Hepatic stellate cell (primary cell): ENCODE measurements around the gene WEE1.
A peak's percentile ranks its signal among the peaks of the same experiment; 100 is the strongest.
"Not testable (repeated sequence)": the region's sequence is repeated elsewhere in the genome, so short reads cannot be mapped to it uniquely, and the experiment has no call there.

Source experiments
- DNase-seq: peaks from one replicate; pipeline ENCODE4 v3.0.0; 2011; ENCODE audit warnings: low spot score

WEE1 gene

DNA sequence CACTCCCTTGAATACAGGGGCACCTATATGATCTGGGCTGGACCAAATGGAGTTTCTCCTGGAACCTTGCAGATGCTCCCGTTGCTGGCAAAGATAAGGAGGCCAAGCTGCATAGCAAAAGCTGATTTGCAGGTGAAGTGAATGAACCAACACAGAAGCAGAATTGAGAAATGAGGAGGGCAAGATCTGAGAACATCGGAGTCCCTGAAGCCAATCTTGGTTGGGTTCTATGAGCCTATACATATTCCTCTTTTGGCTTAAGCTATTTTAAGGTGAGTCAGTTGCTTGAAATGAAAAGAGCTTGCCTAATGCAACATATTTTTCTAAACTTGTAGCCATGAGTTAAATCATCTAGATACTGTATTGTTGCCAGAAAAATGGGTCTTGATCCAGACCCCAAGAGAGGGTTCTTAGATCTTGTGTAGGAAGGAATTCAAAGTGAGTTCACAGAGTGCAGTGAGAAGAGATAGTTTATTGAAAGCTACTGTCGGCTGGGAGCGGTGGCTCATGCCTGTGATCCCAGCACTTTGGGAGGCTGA lies 23.5 kb downstream of the WEE1 start:
- DNase-seq = no peak

DNA sequence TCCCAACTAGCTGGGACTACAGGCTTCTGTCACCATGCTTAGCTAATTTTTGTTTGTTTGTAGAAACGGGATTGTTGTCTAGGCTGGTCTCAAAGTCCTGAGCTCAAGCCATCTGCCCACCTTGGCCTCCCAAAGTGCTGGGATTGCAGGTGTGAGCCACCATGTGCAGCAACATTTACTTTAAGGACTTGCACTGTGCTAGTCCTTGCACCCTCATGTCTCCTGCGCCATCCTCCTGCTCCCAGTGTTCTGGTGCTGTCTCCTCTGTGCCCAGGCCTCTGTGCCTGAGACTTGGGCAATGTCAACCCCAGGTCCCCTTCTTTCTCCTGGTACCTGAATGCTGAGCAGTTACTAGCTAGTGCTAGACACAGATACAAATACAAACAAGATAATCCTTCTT lies 26.7 kb downstream of the WEE1 start:
- no peak for DNase-seq

GRCh38 chr11:9600644-9601036 lies 27.2 kb downstream of the WEE1 start:
- no peak for DNase-seq

GRCh38 chr11:9601037-9601875 lies 27.8 kb downstream of the WEE1 start:
- DNase-seq = no peak

DNA sequence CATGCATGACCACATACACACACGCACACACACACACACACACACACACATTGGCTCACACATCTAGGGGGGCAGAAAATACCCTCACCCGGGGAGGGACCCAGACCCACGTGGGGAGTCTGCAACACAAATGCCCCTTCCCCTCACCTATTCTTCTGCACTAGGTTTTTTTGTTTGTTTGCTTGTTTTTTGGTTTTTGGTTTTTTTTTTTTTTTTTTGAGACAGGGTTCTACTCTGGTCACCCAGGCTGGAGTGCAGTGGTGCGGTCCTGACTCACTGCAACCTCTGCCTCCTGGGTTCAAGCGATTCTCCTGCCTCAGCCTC lies 28.4 kb downstream of the WEE1 start:
- no peak for DNase-seq

DNA sequence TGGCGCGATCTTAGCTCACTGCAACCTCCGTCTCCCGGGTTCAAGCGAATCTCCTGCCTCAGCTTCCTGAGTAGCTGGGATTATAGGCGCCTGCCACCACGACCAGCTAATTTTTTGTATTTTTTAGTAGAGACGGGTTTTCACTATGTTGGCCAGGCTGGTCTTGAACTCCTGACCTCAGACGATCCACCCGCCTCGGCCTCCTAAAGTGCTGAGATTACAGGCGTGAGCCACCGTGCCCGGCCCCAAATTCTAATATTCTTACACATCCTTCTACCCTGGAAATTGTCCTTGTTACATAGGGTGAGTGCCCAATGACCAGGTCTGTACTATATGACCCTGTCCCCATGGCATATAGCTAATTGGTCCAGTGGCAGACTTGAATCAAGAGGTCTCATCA lies 29.7 kb downstream of the WEE1 start:
- DNase-seq = not testable (repeated sequence)

DNA sequence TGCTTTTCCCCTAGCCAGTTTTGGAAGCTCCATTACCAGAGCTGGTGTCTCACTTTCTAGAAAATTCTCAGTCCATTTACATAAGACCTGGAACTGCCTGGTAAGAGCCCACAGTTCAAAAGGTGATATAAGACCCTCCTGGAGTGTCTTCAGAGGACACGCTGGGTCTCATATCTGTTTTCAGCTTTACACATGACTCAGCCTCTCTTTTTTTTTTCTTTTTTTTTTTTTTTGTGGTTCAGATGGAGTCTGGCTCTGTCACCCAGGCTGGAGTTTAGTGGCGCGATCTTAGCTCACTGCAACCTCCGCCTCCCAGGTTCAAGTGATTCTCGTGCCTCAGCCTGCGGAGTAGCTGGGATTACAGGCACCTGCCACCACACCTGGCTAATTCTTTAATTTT lies 30.7 kb downstream of the WEE1 start:
- DNase-seq = no peak

DNA sequence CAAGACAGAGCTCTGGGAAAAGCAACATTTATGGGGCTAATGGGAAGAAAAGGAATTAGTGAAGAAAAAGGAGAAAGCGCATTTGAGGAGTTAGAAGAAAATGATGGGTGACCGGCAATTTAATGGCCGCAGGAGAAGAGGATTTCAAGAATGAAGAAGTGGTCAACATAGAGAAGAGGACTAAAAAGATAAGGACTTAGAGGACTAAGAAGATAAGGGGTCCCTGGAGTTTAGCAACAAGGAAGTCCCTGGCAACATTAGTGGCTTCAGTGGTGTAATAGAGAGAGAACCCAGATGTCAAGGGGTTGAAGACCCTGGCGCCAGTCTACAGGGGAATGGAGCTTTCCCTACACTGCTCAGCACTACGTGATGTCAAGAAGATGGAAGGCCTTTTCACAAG lies 32.3 kb downstream of the WEE1 start:
- no peak for DNase-seq

DNA sequence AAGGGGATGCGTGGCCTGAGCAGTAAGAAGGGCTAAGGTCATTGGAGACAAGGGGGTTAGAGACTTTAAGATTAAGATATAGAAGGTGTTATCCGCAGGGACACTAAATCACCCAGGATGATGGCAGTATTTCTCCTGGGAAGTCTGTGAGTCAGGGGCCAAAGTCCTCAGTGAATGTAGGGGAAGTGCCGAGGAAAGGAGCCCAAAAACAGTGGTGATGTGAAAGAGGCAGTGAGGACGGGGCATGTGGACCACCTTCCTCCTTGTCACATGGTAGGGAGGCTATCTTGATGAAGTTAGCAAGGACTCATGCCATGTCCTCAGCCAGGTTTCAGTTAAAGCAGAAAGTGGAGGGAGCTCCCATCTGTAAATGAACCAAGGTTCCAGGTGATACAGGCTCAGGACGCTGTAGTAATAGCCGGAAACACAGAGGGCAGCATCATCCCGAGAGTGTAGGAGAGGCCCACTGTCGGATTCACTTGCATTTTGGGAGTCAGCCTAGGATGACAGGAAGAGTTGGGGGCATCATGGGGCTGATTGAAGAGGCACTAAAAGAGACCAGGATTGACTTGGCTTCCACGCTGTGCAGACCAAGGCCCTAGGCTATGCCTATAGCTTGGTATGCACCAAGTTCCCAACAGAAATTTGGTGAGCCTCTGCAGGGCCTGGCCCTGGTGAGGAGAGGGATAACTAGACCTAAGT lies 33.5 kb downstream of the WEE1 start:
- DNase-seq = no peak

DNA sequence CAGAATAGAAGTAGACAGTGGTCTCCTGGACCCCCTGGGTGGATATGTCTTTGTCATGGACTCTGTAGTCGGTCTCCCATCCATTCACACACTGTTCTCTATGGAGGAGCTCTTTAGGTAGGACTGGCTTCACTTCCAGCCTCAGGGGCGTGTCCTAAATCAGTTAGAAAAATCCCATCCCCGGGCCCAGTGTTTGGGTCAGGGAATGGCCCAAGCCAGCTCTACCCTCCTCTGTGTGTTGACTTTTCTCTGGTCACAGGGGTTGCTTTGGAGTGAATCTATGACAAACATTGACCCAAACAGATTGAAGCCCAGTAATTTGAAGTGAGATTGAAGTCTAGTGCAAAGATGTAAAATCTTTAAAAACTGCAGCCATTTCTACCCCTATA lies 34.0 kb downstream of the WEE1 start:
- no peak for DNase-seq

DNA sequence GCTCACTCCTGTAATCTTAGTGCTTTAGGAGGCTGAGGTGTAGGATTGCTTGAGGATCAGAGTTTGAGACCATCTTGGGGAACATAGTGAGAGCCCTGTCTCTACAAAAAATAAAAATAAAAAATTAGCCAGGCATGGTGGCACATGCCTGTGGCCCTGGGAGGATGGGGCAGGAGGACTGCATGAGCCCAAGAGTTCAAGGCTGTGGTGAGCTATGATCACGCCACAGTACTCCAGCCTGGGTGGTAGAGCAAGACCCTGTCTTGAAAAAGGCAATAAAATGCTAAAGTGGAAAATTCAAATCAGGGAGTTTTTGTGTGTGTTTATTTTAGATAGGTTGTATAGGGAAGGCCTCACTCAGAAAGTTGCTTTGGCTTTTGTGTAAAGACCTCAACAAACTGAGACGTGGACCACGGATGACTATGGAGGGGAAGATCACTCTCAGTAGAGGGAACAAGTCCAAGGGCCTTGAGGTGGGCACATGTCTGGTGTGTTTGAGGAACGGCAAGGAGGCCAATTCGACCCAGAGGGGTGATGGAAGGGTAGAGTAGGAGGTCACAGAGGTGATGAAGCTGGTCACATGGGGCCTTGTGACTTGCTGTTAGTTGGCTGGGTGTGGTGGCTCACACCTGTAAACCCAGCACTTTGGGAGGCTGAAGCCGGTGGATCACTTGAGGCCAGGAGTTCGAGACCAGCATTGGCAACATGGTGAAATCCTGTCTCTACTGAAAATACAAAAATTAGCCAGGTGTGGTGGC lies 35.7 kb downstream of the WEE1 start:
- DNase-seq = no peak

DNA sequence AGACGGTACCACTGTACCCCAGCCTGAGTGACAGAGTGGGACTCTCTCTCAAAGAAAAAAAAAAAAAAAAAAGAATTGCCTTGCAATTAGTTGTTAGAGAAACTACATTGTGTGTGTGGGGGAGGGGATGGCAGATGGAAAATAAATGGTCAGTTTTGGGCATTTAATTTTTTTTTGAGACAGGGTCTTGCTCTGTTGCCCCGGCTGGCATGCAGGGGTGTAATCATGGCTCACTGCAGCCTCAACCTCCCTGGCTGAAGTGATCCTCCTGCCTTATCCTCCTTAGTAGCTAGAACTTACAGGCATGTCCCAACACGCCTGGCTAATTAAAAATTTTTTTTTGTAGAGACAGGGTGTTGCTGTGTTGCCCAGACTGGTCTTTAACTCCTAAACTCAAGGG lies 36.4 kb downstream of the WEE1 start:
- DNase-seq = no peak

DNA sequence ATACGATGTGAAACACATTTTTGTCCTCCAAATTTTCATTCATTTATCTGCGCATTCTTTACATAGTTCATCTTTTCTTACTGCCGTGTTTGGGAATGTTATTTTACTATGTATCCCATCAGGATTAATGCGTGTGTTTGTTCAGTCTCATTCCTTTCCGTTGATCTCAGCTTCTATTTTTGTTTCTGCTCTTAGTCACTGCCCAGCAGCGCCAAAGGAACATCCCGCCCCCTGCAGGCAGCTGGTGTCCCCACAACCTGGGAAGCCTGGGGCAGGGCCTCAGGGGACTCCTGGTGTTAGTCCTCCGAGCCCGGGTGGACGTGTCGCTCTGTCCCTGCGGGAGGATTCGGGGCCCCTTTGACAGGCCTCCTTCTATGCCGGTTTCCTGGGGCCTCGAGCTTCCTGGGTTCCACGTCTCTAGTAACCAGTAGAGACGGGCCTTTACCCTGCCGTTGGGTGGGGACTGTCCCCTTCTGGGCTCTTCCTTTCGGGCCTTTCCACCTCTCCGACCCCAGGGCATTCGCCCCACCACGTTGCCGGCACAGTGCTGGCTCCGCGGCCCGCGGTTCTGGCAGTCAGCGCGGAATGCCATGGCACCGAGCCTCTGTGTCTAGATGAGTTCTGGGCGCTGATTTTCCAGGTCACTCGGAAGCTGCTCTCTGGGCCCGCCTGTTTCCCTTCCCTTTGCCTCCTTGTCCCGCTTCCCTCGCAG lies 39.8 kb downstream of the WEE1 start:
- peak; percentile 96 for DNase-seq

DNA sequence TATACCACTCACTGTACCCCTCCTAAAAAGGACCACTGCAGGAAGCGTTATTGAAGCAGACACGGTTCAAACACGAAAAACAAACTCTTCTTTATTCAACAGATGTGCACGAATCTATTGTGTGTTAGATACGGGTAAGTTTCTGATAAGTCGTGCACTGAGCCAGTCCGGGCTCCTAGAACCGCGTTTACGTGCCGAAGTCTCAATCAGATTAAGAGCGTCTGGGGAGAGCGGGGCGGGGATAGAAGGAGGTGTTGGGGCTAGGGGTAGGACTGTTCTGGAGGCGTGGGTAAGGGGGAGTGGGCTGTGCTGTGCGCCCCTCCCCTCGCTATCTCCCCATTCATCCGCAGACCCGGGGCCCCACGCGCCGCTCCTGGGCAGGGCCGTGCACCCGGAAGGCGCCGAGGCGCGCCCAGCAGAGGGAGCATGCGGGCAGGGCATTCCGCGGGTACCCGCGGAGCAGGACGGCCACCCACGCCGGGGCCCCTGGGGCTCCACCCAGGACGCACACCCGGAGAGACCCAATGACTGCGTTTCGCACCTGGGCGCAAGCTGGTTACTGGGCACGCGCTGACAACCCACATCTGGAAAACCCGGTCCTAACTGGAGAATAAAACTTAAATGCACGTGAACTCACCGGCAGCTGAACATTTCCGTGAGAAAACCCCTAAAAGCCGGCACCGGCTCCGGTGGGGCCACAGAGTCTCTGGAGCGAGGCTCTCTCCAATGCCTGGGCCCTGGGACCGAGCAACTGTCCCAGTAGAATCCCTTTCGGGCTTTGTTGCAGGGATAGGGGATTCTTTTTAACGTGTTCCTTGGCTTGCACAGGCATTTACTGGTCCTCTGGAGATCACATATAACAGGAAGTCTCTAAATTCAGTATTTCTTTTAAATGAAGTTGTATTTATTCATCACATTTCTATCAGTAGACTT lies 40.6 kb downstream of the WEE1 start:
- DNase-seq = peak; percentile 78

- no peak for DNase-seq
Measured at GRCh38 chr11:9615031-9615451, 41.6 kb downstream of the WEE1 start.

DNA sequence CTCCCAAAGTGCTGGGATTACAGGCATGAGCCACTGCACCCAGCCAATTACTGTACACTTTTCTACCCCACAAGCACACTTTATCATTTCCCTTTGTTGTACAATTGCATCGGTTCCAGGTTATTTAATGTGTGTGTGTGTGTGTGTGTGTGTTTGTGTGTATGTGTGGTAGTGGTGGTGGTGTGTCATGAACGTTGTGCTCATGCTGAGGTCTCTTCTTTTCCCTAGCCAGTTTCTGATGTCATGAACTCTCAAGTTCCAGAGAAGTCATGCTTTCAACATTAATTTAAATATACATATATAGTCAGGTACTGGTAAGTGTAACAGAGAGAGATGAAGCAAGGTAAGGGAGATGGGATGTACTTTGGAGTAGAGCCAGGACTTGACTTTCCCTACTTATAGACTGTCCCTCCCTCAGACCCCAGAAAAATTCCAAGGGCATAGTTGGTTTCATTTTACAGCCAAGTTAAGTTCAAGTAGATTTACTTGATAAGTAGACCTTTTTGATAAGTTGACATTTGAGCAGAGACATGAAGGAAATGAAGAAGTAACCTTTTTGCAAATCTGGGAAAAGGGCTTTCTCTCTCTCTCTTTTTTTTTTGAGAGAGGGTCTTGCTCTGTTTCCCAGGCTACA lies 42.7 kb downstream of the WEE1 start:
- DNase-seq = no peak

DNA sequence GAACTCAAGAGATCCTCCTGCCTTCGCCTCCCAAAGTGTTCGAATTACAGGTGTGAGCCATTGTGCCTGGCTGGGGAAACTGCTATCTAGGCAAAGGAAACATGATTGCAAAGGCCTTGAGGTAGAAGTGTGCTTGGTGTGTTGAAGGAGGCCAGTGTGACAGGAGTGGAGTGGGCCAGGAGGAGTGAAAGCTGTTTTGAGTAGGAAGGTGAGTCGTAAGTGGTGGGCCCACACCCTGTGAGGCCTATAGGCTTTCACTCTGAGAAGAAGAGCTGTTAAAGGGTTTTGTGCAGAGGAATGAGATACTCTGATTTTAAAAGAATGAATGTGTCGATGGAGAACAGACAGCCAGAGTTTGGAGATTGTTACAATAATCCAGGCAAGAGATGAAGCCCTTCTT lies 43.4 kb downstream of the WEE1 start:
- DNase-seq = no peak

DNA sequence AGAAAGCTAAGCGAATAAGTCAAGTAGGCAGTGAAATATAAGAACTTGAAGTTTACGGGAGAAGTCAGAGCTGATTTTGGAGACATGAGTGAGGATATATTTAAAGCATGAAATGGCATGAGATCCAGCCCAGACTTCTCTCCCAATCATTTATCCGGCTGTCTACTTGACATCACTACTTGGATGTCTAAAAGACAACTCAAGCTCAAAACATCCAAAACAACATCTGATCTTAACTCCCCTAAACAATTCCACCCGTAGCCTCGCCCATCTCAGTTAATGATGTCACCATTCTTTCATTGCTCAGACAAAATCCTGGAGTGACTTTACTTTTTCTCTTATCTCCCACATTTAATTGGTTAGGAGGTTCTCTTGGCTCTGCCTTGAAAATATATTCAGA lies 44.5 kb downstream of the WEE1 start:
- peak; percentile 46 for DNase-seq

DNA sequence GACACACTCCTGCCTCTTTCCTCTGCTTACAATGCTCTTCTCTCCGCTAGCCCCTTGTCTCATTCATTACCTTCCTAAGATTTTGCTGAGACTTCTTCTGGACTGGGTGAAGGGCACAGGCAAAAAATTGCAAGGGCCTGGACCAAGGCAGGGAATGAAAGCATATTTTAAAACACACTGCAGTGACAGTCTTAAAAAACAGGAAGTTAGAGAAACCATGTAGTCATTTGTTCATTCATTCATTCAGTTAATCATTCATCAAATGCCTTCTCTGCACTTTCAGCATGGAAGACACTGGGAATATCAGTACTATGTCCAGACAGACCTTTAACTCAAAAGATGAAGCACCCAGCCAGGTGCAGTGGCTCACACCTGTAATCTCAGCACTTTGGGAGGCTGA lies 45.5 kb downstream of the WEE1 start:
- DNase-seq = no peak

- DNase-seq = no peak
Measured at GRCh38 chr11:9619971-9620370, 46.5 kb downstream of the WEE1 start.

- DNase-seq = not testable (repeated sequence)
Measured at GRCh38 chr11:9622353-9622752, 48.9 kb downstream of the WEE1 start.
